BE2C (cell line): ENCODE data around the gene RAD1.

Source experiments
- DNase-seq: peaks from one replicate; pipeline ENCODE4 v3.0.0-alpha.2; 2020
- H3K27me3 ChIP-seq: fragments of 250-450 bp; sonication (Bioruptor Pico); 2 replicates; pipeline ENCODE4 v1.5.1; 2020; ENCODE audit warnings: mild to moderate bottlenecking
- H3K36me3 ChIP-seq: fragments of 250-450 bp; sonication (Bioruptor Pico); 2 replicates; pipeline ENCODE4 v1.5.1; 2020; ENCODE audit warnings: mild to moderate bottlenecking
- H3K4me1 ChIP-seq: fragments of 250-450 bp; sonication (Bioruptor Pico); 2 replicates; pipeline ENCODE4 v1.5.1; 2020
- H3K4me3 ChIP-seq: 2 replicates; pipeline ENCODE4 v1.5.1; 2011; ENCODE audit warnings: low read depth, low read length
- H3K9me3 ChIP-seq: fragments of 250-450 bp; sonication (Bioruptor Pico); 2 replicates; pipeline ENCODE4 v1.5.1; 2020
- TF ChIP-seq, protein P1 (sequence below): IDR thresholded peaks from 2 replicates; pipeline ENCODE4 v1.5.1; 2012; ENCODE audit warnings: mild to moderate bottlenecking, low read depth, low read length

RAD1 gene

GRCh38 chr5:34898258-34898895, 16.9 kb downstream of the RAD1 start:
- H3K4me3 ChIP-seq: no peak overlapping the region
- peak; percentile 66 for DNase-seq
- no peaks in the 10 kb centered on the region for H3K9me3 ChIP-seq
- H3K36me3 ChIP-seq: peaks cover 2% of the 10 kb centered on the region; the same call in 1 of the 2 replicates
- H3K27me3 ChIP-seq: no peaks in the 10 kb centered on the region
- TF ChIP-seq, protein P1, sequence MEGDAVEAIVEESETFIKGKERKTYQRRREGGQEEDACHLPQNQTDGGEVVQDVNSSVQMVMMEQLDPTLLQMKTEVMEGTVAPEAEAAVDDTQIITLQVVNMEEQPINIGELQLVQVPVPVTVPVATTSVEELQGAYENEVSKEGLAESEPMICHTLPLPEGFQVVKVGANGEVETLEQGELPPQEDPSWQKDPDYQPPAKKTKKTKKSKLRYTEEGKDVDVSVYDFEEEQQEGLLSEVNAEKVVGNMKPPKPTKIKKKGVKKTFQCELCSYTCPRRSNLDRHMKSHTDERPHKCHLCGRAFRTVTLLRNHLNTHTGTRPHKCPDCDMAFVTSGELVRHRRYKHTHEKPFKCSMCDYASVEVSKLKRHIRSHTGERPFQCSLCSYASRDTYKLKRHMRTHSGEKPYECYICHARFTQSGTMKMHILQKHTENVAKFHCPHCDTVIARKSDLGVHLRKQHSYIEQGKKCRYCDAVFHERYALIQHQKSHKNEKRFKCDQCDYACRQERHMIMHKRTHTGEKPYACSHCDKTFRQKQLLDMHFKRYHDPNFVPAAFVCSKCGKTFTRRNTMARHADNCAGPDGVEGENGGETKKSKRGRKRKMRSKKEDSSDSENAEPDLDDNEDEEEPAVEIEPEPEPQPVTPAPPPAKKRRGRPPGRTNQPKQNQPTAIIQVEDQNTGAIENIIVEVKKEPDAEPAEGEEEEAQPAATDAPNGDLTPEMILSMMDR: peak; percentile 91
- no peaks in the 10 kb centered on the region for H3K4me1 ChIP-seq

DNA sequence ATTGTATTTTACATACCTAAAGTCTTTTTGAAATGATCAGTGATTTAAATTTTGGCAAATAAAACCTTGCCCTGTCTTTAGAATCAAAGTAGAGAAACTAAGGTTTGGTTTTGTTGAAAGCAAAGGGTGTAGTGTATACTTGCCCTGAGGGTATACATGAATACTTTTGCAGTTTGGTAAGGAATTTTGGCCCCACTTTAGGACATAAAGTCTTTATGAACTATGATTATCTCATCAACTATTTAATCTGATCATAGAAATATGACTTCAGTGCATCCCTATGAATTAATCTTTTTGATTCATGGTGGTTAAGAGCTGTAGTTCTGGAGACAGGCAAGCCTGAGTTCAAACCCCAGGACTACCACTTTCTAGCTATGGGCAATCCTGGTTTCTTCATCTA, 17.7 kb downstream of the RAD1 start:
- H3K27me3 ChIP-seq: no peaks in the 10 kb centered on the region
- TF ChIP-seq, protein P1: no peak
- no peaks in the 10 kb centered on the region for H3K9me3 ChIP-seq
- no peaks in the 10 kb centered on the region for H3K4me1 ChIP-seq
- H3K36me3 ChIP-seq: peaks cover 2% of the 10 kb centered on the region; the same call in 1 of the 2 replicates
- no peak for DNase-seq
- H3K4me3 ChIP-seq: no peak overlapping the region

DNA sequence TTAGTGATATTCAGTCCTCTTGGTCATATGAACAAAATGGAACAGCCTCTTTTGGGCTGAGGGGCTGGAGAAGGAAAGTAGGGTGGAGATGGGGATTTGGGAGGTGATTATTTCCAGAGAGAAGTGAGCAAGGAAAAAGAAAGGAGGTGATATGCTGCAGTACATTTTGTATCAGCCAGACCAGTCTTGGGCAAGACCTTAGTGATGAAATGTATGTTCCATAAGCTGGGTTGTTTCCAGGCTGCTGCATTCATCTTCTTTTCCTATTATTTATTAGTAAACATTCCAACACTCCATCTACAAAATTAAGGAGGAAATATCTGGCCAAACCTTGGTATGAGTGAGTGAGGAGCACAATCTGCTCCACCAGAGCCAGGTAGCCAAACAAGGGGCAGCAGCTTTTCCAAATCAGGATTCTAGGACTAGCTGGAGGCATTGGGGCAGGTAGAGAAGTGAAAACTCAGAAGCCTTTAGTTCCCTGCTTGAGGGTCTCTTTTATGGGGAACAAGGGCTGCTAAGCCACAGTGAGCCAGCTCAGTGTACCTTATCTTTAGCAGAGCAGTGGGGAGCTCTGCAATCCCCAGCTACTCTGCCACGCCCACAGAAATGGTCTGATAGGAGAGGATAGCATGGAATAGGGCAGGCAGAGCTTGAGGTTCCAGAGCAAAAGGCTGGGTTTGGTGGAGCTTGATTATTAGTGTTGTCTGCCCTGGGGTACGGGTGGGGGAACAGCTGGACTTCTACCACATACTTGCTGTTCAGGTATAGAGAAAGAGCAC, 19.5 kb downstream of the RAD1 start:
- Histone ChIP-seq H3K27me3 (peaks cover 13% of the 10 kb centered on the region; the same call in 1 of the 2 replicates), H3K9me3 (no peaks in the 10 kb centered on the region), H3K4me3 (no peak overlapping the region), H3K4me1 (no peaks in the 10 kb centered on the region), H3K36me3 (no peaks in the 10 kb centered on the region)
- DNase-seq: no peak
- TF ChIP-seq, protein P1: no peak

DNA sequence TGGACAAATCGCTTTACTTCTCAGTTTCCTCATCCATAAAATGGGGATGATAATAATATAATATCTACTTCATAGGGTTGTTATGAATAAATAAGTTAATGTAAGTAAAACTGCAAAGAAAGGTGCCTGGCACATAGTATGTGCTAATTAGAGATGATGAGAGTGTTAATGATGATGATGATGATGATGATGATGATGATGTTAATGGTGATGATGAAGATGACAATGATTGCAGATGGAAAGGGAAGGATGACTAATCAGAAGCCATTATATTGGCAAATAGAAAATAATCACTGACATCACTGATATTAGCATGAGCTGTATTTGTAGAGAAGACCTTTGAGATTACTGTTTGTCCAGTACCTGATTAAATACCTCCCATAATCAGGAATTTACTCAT, 20.6 kb downstream of the RAD1 start:
- no peak for DNase-seq
- peaks cover 13% of the 10 kb centered on the region; the same call in 1 of the 2 replicates for H3K27me3 ChIP-seq
- TF ChIP-seq, protein P1: no peak
- H3K36me3 ChIP-seq: no peaks in the 10 kb centered on the region
- no peaks in the 10 kb centered on the region for H3K4me1 ChIP-seq
- no peaks in the 10 kb centered on the region for H3K9me3 ChIP-seq
- H3K4me3 ChIP-seq: no peak overlapping the region

DNA sequence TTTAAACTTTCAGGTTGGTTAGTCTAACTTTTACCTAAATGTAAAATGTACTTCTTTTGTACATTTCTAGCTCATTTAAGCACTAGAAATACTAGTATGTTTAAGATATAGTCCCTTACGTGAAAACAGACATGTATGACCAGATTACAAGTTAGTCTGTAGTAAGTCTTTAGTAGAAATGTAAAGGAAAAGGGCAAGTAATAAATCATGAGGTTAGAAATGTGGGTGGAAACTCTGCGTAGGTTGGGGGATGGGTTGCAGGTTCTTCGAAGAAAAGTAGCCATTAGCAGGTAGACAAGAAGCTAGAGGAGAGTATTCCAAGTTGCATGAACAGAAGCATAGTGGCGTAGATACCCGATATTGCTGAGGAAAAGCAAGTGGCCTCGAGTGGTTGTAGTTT, 22.9 kb downstream of the RAD1 start:
- no peak for DNase-seq
- Histone ChIP-seq H3K27me3 (peaks cover 13% of the 10 kb centered on the region), H3K9me3 (no peaks in the 10 kb centered on the region), H3K36me3 (no peaks in the 10 kb centered on the region), H3K4me3 (no peak overlapping the region), H3K4me1 (no peaks in the 10 kb centered on the region)
- TF ChIP-seq, protein P1: no peak

GRCh38 chr5:34891981-34892380, 23.3 kb downstream of the RAD1 start:
- TF ChIP-seq, protein P1: no peak
- H3K4me3 ChIP-seq: no peak overlapping the region
- H3K4me1 ChIP-seq: no peaks in the 10 kb centered on the region
- peaks cover 13% of the 10 kb centered on the region for H3K27me3 ChIP-seq
- H3K36me3 ChIP-seq: no peaks in the 10 kb centered on the region
- no peak for DNase-seq
- H3K9me3 ChIP-seq: no peaks in the 10 kb centered on the region
